ENCODE data around the gene TMBIM6.

- no peak for TF ChIP-seq POLR2A (IDR thresholded peaks at IDR 0.05)
- TF ChIP-seq CTCF (IDR thresholded peaks at IDR 0.05): no peak
Measured at GRCh38 chr12:49720214-49720613, 21.1 kb upstream of the TMBIM6 start.
